ENCODE data around the gene APOBEC3A.
A peak's percentile ranks its signal among the peaks of the same experiment; 100 is the strongest.

The APOBEC3A gene

DNA sequence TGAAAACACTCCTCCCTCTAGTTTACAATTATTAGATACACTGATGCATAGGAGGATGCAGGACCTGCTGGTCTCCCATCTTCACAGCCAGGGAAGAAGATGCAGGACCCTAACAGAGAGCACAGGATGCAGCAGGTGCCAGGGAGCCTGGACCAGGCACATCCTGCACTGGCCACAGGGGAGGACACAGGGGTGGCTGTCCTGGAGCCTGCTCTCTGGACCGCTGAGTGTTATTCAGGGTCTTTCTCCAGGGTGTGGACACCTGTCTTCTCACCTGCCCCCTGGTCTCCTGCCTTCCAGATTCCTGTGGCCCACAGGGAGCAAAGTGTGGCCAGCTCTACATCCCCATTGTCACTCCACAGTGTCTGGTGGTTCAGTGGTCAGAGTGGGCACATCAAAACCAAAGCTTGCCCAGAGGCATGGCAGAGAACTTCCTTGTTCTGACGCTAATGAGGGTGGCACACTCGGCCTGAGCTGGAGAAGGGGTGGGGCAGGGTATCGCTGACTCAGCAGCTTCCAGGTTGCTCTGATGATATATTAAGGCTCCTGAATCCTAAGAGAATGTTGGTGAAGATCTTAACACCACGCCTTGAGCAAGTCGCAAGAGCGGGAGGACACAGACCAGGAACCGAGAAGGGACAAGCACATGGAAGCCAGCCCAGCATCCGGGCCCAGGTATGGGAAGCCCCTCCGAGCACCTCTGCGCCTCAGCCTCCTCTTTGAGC lies at the start of gene APOBEC3A:
APOBEC3A (plus strand) TSS at position 564 of the 725 bp plus-strand sequence; CDS start at position 647, 83 bp downstream.
- DNase-seq = no peak

DNA sequence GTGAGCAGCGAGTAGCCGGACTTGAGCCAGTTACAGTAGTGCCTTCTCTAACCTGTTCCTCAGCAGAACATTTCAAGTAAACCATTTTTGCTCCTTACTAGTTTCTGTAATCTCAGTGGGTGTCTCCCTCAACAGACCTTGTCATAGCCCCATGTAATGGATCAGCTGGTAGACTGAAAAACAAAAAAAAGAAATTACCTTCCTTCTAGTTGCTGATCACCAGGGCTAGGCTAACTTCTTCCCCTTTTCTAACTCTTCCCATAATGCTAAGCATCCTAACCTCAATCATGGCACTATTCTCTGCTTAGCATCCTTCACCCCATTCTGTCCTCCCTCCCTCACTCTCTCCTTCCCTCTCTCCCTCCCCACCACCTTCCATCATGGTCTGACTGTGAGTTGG lies 49.6 kb upstream of the APOBEC3A start:
- no peak for DNase-seq

DNA sequence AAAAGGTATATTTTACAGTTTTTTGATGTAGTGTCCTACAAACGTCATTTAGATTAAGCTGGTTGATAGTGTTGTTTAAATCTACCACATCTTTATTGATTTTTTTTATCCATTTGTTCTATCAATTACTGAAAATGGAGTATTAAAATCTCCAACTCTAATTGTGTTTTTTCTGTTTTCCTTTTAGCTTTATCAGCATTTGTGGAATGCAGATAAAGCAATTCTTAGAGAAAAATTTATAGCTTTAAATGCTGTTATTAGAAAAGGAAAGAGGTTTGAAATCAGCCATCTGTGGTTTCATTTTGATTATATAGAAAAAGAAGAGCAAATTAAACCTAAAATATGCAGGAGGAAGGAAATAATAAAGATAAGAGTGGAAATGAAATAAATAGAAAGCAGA lies 46.0 kb upstream of the APOBEC3A start:
- DNase-seq = no peak

DNA sequence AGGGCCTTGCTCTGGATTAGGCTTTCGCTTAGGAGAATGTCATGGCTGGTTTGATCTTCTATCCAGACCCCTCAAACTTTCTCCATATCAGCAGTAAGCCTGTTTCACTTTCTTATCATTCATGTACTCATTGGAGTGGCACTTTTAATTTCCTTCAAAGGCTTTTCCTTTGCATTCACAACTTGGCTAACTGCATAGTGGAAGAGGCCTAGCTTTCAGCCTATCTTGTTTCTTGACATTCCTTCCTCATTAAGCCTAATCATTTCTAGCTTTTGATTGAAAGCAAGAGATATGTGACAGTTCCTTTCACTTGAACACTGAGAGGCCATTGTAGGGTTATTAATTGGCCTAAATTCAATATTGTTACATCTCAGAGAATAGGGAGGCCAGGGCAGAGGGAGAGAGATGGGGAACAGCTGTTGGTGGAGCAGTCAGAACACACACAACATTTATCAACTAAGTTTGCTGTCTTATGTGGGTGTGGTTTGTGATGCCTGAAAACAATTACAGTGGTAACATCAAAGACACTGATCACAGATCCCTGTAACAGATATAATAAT lies 37.7 kb upstream of the APOBEC3A start:
- no peak for DNase-seq

DNA sequence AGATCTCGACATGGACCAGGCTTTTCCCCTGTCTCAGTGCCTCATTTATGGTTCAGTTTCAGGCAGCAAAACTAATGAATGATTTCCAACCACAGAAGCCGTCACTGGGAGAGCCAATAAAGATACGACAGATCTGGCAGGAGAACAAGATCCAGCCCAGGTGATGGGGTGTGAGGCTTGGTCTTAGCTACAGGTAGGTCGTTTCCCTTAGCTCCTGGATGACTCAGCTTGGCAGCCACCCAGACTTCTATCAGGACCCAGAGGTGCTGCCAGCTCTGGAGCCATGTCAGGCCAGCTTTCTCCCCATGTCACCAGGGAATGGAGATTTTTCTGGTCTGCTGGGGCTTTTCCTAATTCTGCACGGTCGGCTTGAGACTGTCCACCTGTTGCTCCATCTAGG lies 36.3 kb upstream of the APOBEC3A start:
- no peak for DNase-seq

DNA sequence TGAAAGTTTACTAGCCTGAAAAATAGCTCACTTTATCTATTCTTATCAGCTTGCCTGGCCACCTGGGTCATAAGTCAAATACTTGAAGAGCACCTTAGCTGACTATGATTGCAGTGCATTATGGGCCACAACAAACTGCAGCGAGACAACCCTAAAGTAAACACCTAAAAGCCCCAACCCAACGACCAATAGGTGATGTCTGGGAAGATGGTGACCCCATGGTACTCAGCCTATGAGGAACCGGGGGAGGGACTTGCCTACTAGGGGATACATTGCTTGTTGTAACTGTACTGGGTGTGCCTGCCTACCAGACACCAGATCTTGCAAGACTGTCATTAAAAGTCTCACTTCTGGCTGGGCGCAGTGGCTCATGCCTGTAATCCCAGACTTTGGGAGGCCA lies 35.6 kb upstream of the APOBEC3A start:
- DNase-seq = no peak

DNA sequence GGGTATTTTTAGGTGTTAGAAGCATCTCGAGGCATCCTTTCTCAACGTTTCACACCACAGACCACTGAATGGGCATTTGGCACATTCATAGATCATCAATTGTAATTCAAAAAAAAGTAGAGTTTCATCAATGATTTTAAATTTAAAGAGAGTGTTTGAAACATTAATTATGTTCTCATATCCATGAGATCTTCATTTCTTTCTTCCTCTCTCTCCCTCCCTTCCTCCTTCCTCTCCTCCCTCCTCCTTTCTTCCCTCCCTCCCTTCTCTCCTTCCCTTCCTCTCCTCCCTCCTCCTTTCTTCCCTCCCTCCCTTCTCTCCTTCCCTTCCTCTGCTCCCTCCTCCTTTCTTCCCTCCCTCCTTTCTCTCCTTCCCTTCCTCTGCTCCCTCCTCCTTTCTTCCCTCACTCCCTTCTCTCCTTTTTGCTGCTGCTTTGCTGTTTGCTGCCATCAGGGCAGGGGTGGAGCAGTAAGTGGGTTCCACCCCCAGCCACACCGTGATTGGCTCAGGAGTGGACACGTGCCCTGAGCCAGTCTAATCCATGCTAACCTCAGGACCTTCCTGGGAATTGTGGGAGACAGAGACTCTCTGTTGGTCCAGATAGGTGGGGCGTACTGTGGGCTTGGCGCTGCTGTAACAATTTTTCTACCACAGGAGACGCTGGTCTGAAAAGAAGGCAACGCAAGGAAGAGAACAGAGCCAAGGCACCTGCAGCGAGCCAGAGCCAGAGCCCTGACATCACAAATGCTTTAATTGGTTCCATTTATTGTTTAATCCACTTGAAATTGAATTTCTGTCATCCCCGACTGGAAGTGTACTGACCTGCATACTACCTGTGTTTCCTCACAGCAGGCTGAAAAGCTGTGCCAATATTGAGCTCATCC lies 33.7 kb upstream of the APOBEC3A start:
- no peak for DNase-seq

DNA sequence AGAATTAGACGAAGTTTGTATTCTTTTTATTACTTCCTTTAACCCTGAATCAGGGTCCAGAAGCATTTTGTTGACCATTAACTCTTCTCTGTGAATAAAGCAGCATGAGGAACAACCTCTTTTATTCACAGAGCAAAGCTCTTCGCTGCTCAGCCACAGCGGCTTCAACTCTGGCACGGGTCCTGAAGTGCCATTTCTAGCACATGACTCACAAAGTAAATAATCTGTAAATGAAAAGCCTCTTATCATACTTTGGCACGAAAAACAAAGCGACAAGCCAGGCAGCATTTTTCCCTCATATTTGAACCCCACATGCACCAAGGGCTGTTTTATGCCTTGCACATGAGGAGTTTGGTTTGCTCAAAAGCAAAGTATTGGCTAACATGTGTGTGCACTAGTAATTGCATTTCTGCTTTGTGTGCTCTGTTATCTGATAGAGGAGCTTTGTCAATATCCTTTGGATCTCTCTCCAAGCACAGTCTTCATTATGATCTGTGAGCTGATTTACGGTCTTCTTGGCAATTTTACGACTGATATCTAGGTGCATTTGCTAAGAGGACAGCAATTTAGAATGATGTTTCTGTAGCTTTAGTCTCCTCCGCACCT lies 33.0 kb upstream of the APOBEC3A start:
- DNase-seq = no peak

DNA sequence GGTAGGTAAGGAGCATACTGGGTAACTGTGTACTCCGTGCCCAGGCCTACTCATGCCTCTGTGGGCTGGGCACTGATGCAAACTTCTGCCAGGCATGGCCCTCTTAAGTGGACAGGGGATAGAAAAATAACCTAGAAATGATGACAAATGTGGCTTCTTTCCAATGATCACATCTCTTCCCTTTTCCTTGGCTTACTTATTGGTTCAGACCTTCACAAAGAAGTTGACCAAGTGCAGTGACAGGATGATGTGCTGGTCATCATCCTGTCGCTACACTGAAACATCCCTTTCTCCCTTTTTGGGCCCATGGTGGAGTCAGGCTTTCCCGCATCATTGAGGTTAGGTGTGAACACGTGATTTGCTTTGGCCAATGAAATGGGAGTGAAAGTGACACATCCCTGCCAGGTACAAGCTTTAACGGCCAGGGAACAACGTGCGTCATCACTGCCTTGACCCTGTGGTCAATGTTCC lies 31.8 kb upstream of the APOBEC3A start:
- no peak for DNase-seq

DNA sequence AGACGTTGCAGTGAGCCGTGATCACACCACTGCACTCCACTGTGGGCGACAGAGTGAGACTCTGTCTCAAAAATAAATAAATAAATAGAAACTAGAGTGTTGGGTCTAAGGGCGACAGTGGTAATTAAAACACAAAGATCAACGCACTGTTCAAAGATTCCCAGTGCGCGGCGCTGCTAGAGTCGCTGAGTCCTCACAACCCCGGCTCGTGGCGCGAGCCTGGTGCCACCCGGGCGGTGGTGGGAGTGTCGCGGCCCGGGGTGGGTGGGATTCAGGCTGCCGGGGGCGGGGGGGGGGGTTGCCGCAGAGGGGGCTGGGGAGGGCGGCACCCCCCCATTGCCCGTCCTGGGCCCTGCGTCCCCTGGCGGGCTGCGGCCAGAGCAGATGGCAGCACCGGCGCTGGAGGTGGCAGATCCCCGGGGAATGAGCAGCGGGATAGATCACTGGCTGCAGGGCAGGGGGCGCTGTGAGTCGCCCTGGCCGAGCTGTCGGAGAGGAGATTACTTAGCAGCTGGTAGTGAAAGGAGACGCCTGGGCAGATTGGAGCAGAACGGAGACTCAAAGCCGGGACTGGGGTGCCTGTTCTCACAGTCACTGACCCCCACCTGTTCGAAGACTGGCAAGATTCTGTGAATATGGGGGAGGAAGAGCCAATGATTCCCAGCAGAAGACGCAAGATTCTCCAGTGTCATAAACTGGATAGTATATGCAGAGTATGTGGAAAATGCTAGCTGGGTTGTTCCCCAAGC lies 30.2 kb upstream of the APOBEC3A start:
- DNase-seq = peak; percentile 24

DNA sequence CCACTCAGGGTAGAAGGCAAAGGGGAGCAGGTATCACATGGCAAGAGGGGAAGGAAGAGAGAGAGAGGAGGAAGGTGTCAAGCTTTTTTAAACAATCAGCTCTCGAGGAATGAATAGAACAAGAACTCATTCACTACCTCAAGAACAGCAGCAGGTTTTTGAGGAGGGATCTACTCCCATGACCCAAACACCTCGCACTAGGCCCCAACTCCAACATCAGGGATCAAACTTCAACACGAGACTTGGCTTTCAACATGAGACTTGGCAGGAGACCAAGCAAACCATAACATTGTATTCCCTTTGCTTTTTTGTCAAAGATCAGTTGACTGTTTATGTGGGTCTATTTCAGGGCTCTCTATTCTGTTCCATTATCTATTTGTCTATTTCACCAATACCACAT lies 26.9 kb upstream of the APOBEC3A start:
- DNase-seq = no peak

DNA sequence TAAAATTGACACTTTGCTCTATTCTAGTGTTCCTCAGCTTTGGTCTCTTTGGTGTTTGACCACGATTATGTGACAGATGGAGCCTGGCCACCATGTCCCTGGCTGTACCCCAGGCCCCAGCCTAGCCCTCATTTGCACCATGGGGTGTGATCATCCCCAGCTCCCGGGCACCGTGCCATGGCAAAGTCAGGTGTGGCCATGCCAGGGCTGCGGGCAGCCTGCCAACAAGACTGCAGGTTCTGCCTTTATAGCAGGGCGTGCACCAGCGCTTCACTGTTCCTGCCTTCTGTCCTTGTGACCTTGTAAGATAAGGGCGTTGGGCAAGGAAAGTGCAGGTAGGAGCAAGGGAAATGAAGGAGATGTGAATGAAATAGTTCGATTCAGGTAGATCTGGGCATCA lies 22.4 kb upstream of the APOBEC3A start:
- DNase-seq = no peak

DNA sequence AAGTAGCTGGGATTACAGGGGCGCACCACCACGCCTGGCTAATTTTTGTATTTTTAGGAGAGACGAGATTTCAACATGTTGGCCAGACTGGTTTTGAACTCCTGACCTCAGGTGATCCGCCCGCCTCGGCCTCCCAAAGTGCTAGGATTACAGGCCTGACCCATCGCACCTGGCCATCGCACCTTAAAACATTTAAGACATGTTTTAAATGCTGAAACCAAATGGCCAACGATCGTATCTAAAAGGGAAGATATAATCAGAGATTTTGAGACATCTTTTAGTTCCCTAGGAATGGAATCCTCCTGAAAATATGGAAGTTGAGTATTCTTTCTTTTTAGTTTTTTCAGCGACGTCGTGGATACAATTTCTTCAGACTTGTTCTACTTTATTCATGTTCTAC lies 21.8 kb upstream of the APOBEC3A start:
- DNase-seq = no peak

DNA sequence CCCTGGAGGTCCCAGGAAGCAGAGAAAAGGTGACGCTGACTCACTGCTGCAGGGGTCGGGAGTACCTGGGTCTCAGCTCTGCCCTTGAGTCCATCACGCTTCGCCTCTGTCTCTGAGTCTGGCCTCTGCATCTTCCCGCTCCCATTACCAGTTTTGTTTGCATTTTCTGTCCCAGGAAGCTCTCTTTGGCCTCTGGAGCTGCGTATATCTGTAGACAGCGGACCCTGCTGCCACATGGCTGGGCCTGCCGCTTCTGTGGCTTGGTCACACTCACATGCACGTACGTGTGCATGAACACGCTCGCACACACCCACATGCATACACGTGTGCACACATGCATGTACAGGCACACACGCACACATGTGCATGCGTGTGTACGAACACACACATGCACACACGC lies 20.8 kb upstream of the APOBEC3A start:
- DNase-seq = no peak

DNA sequence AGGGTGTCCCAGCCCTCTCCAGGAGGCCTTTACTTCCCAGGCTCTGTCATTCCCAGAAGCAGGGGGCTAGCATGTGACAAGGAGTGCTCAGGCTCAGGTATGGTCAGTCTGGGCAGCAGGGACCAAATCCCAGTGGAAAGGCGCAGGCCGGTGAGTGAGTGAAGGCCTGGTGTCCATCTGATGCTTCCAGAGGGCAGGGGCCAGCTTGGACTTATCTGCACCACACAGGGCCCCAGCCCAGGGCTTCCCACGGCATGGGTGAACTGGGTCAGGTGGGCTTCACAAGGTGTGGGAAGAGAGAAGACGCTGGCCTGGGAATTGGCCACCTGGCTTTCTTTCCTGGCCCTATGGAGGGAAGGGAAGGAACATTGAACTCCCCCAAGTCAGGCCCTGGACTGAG lies 20.4 kb upstream of the APOBEC3A start:
- DNase-seq = no peak

DNA sequence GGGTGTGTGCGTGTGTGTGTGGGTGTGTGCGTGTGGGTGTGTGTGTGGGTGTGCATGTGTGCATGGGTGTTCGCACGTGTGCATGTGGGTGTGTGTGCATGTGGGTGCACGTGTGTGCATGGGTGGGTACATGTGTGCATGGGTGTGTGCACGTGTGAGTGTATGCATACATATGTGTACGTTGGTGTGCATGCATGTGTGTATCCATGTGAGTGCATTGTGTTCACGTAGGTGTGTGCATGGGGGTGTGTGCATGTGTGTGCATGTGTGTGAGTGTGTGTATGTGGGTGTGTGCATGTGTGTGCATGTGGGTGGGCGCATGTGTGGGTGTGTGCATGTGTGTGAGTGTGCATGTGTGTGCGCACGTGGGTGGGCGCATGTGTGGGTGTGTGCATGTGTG lies 19.9 kb upstream of the APOBEC3A start:
- DNase-seq = no peak

DNA sequence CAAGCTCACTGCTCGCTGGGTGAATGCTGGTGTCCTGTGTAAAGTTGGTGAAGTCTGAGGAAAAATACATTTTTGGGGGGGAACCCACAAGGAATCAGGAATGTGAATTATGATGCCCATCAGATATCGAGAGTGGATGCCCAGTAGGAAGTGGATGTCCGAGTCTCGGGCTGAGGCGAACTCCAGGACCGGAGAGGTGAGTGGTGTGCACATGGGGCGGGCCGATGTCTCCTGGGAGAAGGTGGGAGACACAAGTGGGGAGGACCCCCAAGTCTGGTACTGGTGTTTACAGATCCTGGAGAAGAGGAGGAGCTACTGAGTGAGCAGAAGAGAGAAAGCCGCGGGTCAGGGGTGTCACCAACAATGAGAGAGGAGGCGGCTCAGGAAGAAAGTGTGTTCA lies 19.2 kb upstream of the APOBEC3A start:
- DNase-seq = no peak

DNA sequence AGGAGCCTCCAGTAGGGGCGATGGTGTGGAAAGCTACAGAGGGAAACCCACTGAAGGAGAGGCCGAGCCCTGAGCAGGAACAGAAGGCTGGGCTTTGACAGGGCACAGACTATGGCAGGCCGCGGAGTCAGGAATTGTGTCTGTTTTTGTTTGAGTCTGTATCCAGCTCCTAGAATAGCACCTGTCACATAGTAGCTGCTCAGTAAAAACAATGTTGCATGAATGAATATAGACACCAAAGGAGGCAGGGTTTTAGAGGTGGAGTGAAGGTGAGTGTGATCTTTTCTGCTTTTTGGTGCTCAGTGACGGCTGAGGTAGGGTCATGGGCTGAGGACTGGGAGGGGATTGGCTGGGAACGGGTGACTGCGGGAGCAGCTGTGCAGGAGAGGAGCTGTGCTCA lies 18.5 kb upstream of the APOBEC3A start:
- no peak for DNase-seq

DNA sequence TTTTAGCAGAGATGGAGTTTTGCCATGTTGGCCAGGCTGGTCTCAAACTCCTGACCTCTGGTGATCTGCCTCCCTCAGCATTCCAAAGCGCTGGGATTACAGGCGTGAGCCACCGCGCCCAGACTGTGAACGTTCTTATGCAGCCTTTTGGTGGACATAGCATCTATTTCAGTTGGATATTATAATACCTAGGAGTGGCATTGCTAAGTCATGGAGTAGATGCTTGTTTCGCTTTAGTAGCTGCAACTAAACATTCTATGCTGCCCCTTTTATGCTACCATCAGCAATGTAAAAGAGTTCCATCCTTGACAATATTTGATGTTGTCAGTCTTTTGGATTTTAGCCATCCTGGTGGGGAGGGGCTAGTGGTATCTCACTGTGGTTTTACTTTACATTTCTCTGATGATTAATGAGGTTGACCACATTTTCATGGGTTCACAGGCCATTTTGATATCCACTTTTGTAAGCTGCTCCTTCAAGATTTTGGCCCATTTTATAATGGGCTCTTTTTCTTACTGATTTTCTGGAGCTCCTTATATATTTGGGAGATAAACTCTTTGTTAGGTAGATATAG lies 16.5 kb upstream of the APOBEC3A start:
- DNase-seq = no peak

DNA sequence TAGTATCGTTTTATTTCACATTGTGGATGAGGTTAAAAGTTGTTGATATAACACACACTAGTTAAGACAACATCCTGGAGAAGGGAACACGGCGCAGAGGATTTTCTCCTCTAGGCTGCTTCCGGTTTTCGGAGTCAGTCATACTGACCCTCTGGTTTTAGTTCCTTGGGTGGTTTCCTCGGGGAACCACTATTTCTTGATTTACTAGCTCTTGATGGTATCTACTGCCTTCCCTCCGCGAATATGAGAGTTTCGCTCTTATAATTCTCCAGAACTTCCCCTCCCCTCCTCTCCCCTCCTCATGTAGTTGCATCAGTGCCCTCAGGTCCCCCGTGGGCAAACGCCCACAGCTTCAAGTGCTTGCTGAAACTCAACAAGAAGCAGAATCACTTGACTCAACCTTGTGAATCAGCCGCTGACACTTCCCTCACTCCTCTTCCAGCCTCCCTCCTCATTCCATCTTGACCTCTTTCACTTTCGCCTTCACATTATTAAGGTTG lies 15.9 kb upstream of the APOBEC3A start:
- peak; percentile 62 for DNase-seq

DNA sequence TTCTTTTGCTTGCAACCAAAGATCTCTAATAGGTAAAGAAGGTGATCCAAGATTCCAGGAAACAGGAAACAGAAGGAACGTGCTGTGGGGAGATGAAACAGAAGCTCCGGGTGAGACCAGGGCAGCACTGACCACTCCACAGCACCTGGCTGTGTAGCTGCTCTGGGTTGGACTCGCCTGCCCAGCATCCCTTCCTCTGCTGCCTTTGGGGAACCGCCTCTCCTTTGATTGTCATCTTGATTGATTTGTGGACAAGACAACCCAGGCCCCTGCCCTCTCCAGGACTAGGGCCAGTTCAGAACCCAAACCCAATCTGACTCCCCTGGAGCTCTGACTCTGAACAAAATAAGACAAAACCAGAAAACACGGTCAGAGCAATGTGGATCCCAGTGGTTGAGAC lies 14.7 kb upstream of the APOBEC3A start:
- no peak for DNase-seq

DNA sequence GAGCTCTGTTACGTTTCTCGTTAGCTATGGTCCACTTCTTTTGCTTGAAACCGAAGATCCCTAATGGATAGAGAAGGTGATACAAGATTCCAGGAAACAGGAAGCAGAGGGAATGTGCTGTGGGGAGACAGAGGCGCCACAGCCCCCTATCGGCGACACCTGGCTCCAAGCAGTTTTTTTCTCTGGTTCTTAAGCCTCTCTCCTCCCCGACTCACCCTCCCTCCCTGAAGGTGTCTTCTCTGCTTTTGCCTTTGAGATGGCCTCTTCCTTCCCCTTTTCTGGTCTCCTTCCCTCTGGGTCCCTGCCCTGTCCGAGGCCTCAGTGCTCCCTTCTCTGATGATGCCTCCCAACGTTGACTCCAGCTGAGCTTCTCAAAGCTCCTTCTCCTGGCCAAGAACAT lies 14.2 kb upstream of the APOBEC3A start:
- no peak for DNase-seq
